Left lung (tissue), 10 donors: ENCODE results near the gene CLIC2. TPM values are rescaled to one million over a fixed set of nuclear protein-coding genes. Genes with fewer than 3 reads are reported as not detected.
"Not testable (repeated sequence)": the region's sequence is repeated elsewhere in the genome, so short reads cannot be mapped to it uniquely, and the experiment has no call there.

Experiments used
- ATAC-seq: fragments of 200-7000 bp; cut with Tn5 transposase; one replicate; pipeline ENCODE4 v1.9.1; 2020; ENCODE audit warnings: moderate library complexity
- DNase-seq, 4 donors: peaks; one replicate each; pipeline ENCODE4 v3.0.0-alpha.2; 2013 to 2020
- H3K27ac ChIP-seq, 2 donors: fragments of 200-600 bp; sonication (generic) in 1 of 2; one replicate each; pipeline versions ENCODE4 v1.5.0 to v1.8.0; 2020 to 2021
- H3K27me3 ChIP-seq, 2 donors: fragments of 200-600 bp; sonication (generic) in 1 of 2; one replicate each; pipeline versions ENCODE4 v1.5.0 to v1.8.0; 2020 to 2021
- H3K36me3 ChIP-seq, 2 donors: fragments of 200-600 bp; sonication (generic) in 1 of 2; one replicate each; pipeline versions ENCODE4 v1.5.0 to v1.8.0; 2020 to 2021
- H3K4me1 ChIP-seq, 2 donors: fragments of 200-600 bp; one replicate each; pipeline ENCODE4 v1.8.0; 2021
- H3K4me3 ChIP-seq, 2 donors: fragments of 200-600 bp; sonication (generic) in 1 of 2; one replicate each; pipeline versions ENCODE4 v1.5.0 to v1.8.0; 2020 to 2021; ENCODE audit warnings: mild to moderate bottlenecking in 1 of 2
- H3K9me3 ChIP-seq, 2 donors: fragments of 200-600 bp; sonication (generic) in 1 of 2; one replicate each; pipeline versions ENCODE4 v1.5.0 to v1.8.0; 2020 to 2021
- intact Hi-C, 2 donors: fragments of 100-400 bp; cut with DNase I; formaldehyde crosslinking; loops; one replicate each; pipeline versions ENCODE4 v1.11.2 to v1.14.2; 2022
- polyA plus RNA-seq, 6 donors: library from polyadenylated mRNA; unstranded; fragments of 120-200 nt; gene quantifications; one replicate each; pipeline ENCODE4 v1.2.1, GENCODE V29; 2013; ENCODE audit not compliant: insufficient read length in 6 of 6
- total RNA-seq, 2 donors: library from RNA; stranded (reverse); fragmentation: NEBNext Ultra II Directional; extraction: Animal tissue kit (Norgen Biotek cat#: 25700); gene quantifications; one replicate each; pipeline ENCODE4 v1.2.1, GENCODE V29; 2021
- TF ChIP-seq, protein P1 (sequence below), 2 donors: fragments of 200-600 bp; sonication (generic) in 1 of 2; IDR thresholded peaks; one replicate each; pipeline versions ENCODE4 v1.5.0 to v1.8.0; 2021; ENCODE audit warnings: antibody characterized with exemption in 2 of 2
- donor health status: DM: no; HTN: yes; CAD: no.
- donor health status: DM: no; HTN: no; CAD: no.

CLIC2 gene
- total and polyA plus RNA-seq, 8 donors, result 6.7 to 66.4 (median 10.3) TPM

DNA sequence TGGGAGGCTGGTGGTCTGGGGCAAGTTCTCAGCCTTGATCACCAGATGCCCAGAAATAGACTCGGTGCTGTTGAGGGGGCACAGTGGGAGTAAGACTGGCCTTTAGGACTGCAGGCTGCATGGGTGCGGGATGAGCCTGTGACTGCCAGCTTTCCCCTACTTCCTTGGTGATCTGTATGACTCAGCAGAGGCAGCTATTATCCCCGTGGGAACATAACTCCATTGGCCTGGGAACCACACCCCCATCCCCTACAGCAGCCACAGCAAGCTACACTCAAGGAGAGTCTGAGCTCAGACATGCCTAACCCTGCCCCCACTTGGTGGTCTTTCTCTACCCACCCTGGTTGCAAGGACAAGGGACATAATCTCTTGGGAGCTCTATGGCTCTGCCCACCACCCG lies 20.6 kb downstream of the CLIC2 start:
- Histone ChIP-seq H3K36me3 (no peaks in the 10 kb centered on the region), H3K4me3 (no peak overlapping the region), H3K9me3 (peaks cover 0 to 5% of the 10 kb centered on the region in 2 donors), H3K27me3 (no peaks in the 10 kb centered on the region), H3K4me1 (no peaks in the 10 kb centered on the region), H3K27ac (no peak overlapping the region)
- ATAC-seq, result no peak
- TF ChIP-seq, protein P1, sequence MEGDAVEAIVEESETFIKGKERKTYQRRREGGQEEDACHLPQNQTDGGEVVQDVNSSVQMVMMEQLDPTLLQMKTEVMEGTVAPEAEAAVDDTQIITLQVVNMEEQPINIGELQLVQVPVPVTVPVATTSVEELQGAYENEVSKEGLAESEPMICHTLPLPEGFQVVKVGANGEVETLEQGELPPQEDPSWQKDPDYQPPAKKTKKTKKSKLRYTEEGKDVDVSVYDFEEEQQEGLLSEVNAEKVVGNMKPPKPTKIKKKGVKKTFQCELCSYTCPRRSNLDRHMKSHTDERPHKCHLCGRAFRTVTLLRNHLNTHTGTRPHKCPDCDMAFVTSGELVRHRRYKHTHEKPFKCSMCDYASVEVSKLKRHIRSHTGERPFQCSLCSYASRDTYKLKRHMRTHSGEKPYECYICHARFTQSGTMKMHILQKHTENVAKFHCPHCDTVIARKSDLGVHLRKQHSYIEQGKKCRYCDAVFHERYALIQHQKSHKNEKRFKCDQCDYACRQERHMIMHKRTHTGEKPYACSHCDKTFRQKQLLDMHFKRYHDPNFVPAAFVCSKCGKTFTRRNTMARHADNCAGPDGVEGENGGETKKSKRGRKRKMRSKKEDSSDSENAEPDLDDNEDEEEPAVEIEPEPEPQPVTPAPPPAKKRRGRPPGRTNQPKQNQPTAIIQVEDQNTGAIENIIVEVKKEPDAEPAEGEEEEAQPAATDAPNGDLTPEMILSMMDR (IDR thresholded peaks at IDR 0.05), result no peak
- intact Hi-C loops, result no loop called here
- no peak for DNase-seq

GRCh38 chrX:155293771-155294170 lies 40.6 kb downstream of the CLIC2 start:
- Histone ChIP-seq H3K36me3 (peaks cover 0 to 7% of the 10 kb centered on the region in 2 donors), H3K9me3 (no peaks in the 10 kb centered on the region), H3K4me1 (no peaks in the 10 kb centered on the region), H3K4me3 (no peak overlapping the region), H3K27me3 (no peaks in the 10 kb centered on the region), H3K27ac (no peak overlapping the region)
- ATAC-seq (no peak), DNase-seq (no peak)
- TF ChIP-seq, protein P1 (IDR thresholded peaks at IDR 0.05), result no peak
- intact Hi-C loops, result no loop called here

GRCh38 chrX:155279873-155280272 lies 54.5 kb downstream of the CLIC2 start:
- TF ChIP-seq, protein P1 (IDR thresholded peaks at IDR 0.05), result no peak
- H3K4me1 ChIP-seq, result no peaks in the 10 kb centered on the region
- H3K4me3 ChIP-seq, result no peak overlapping the region
- peaks cover 0 to 18% of the 10 kb centered on the region in 2 donors for H3K36me3 ChIP-seq
- DNase-seq (no peak), ATAC-seq (no peak)
- no peaks in the 10 kb centered on the region for H3K27me3 ChIP-seq
- H3K9me3 ChIP-seq, result no peaks in the 10 kb centered on the region
- intact Hi-C loops, result no loop called here
- H3K27ac ChIP-seq, result no peak overlapping the region

GRCh38 chrX:155270969-155271368 lies 63.4 kb downstream of the CLIC2 start:
- H3K4me3 ChIP-seq, result no peak overlapping the region
- H3K9me3 ChIP-seq, result no peaks in the 10 kb centered on the region
- no peaks in the 10 kb centered on the region for H3K4me1 ChIP-seq
- H3K27ac ChIP-seq, result no peak overlapping the region
- intact Hi-C loops, result no loop called here
- no peak for DNase-seq
- ATAC-seq, result no peak
- TF ChIP-seq, protein P1 (IDR thresholded peaks at IDR 0.05), result no peak
- H3K36me3 ChIP-seq, result no peaks in the 10 kb centered on the region
- H3K27me3 ChIP-seq, result no peaks in the 10 kb centered on the region

- H3K27me3 ChIP-seq, result not testable (repeated sequence)
These were observed 66.4 kb downstream of the CLIC2 start for GRCh38 chrX:155267995-155268394.

DNA sequence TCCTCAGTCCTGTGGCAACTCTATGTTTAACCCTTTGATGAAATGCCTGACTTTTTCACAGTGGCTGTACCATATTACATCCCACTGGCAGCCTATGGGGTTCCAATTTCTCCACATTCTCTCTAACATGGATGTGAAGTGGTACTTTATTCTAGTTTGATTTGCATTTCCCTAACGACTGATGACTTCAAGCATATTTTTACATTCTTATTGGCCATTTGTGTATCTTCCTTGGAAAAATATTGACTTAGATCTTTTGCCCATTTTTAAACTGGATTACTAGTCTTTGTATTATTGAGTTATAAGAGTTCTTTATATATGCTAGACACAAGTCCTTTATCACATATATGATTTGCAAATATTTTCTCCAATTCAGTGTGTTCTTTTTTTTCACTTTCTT lies 68.0 kb downstream of the CLIC2 start:
- no peaks in the 10 kb centered on the region for H3K4me1 ChIP-seq
- H3K27me3 ChIP-seq, result peaks cover 0 to 5% of the 10 kb centered on the region in 2 donors
- no peaks in the 10 kb centered on the region for H3K36me3 ChIP-seq
- no peak overlapping the region for H3K27ac ChIP-seq
- TF ChIP-seq, protein P1 (IDR thresholded peaks at IDR 0.05), result no peak
- DNase-seq (no peak), ATAC-seq (no peak)
- no peaks in the 10 kb centered on the region for H3K9me3 ChIP-seq
- intact Hi-C loops, result no loop called here
- H3K4me3 ChIP-seq, result no peak overlapping the region

More at GRCh38 chrX:155267995-155268394, 66.4 kb downstream of the CLIC2 start:
- DNase-seq, intact Hi-C loops, H3K4me1 ChIP-seq, H3K4me3 ChIP-seq, H3K9me3 ChIP-seq, H3K27ac ChIP-seq, H3K36me3 ChIP-seq, ATAC-seq: not testable (repeated sequence)
